HL-60 (cell line): ENCODE data around the gene TUBA1A.

ENCODE experiments used
- DNase-seq, 2 experiments: peaks; one replicate each; pipeline ENCODE4 v3.0.0-alpha.2; 2010 to 2020; ENCODE audit warnings: low read depth in 1 of 2, low spot score in 1 of 2
- H3K27ac ChIP-seq: fragments of 250-450 bp; sonication (Bioruptor Pico); replicated peaks from 2 replicates; pipeline ENCODE4 v1.5.1; 2020; ENCODE audit warnings: mild to moderate bottlenecking, moderate library complexity
- H3K27me3 ChIP-seq: fragments of 250-450 bp; sonication (Bioruptor Pico); 2 replicates; pipeline ENCODE4 v1.5.1; 2021; ENCODE audit warnings: mild to moderate bottlenecking, moderate library complexity; ENCODE audit not compliant: insufficient read depth, poor library complexity, severe bottlenecking
- H3K4me3 ChIP-seq: replicated peaks from 2 replicates; pipeline ENCODE4 v1.5.1; 2011; ENCODE audit warnings: mild to moderate bottlenecking, control low read depth, low read length; ENCODE audit not compliant: insufficient read depth
- CTCF ChIP-seq: IDR thresholded peaks from one replicate; pipeline ENCODE4 v1.5.1; 2011; ENCODE audit warnings: low read length, control low read depth, inconsistent platforms; ENCODE audit not compliant: insufficient read depth
- GABPA ChIP-seq: IDR thresholded peaks from 2 replicates; pipeline ENCODE4 v1.6.1; 2012; ENCODE audit warnings: low read depth
- POLR2AphosphoS5 ChIP-seq: IDR thresholded peaks from 2 replicates; pipeline ENCODE4 v1.6.1; 2012; ENCODE audit warnings: low read depth
- REST ChIP-seq: IDR thresholded peaks from 2 replicates; pipeline ENCODE4 v1.6.1; 2012; ENCODE audit warnings: low read depth; ENCODE audit not compliant: insufficient replicate concordance
- SPI1 ChIP-seq: IDR thresholded peaks from 2 replicates; pipeline ENCODE4 v1.6.1; 2012; ENCODE audit warnings: low read depth, mild to moderate bottlenecking, borderline replicate concordance

The TUBA1A gene

GRCh38 chr12:49144384-49144783 is 44.5 kb downstream of the TUBA1A start:
- Histone ChIP-seq H3K27ac (no peak overlapping the region), H3K4me3 (no peak overlapping the region), H3K27me3 (no peaks in the 10 kb centered on the region)
- no peak for TF ChIP-seq REST
- TF ChIP-seq POLR2AphosphoS5, result no peak
- no peak for TF ChIP-seq SPI1
- no peak for TF ChIP-seq GABPA
- no peak for TF ChIP-seq CTCF
- DNase-seq, result no peak

GRCh38 chr12:49138999-49139398 is 49.9 kb downstream of the TUBA1A start:
- DNase-seq, result no peak
- Histone ChIP-seq H3K27ac (no peak overlapping the region), H3K27me3 (no peaks in the 10 kb centered on the region), H3K4me3 (no peak overlapping the region)
- no peak for TF ChIP-seq REST
- TF ChIP-seq POLR2AphosphoS5, result no peak
- no peak for TF ChIP-seq SPI1
- no peak for TF ChIP-seq CTCF
- TF ChIP-seq GABPA, result no peak

- H3K27ac ChIP-seq, result no peak overlapping the region
- DNase-seq, result no peak
- H3K27me3 ChIP-seq, result no peaks in the 10 kb centered on the region
- H3K4me3 ChIP-seq, result no peak overlapping the region
- TF ChIP-seq CTCF (no peak), REST (no peak)
Observed at GRCh38 chr12:49138587-49138986, 50.3 kb downstream of the TUBA1A start.
